Measurements from ENCODE around the gene PEPD. TPM values are rescaled to one million over a fixed set of nuclear protein-coding genes. Genes with fewer than 3 reads are reported as not detected.

Gene PEPD
- total and polyA plus RNA-seq, 10 of the 15 experiments (the other 5 are each of a cell fraction or from before 2014, with no cell fraction given), result 1.4 to 52.0 (median 20.2) TPM

DNA sequence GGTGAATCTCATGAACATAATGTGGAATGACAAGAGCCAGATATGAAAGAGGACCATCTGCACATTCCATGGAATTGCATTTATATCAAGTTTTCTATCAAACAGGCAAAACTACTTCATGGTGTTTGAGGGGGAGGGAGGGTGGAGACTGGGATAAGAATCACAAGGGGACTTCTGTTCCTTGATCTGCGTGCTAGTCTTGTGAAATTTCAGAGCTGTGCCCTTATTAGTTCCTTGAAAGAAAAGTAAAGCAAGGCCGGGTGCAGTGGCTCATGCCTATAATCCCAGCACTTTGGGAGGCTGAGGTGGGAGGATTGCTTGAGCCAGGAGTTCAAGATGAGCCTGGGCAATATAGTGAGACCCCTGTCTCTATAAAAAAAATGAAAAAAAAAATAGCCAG lies 178.3 kb downstream of the PEPD start:
- no TSS peak for BruUV-seq (replicated peaks)
- no peak for FAIRE-seq
- Histone ChIP-seq H3K9ac (ENCODE audit: control insufficient read depth, insufficient read depth, low read length) (no peak overlapping the region), H3K79me2 (ENCODE audit: control insufficient read depth, insufficient read depth, low read length) (no peaks in the 10 kb centered on the region), H3K9me3 (replicated peaks; ENCODE audit: control insufficient read depth, insufficient read depth, low read length) (no peaks in the 10 kb centered on the region), H3K4me3 (no peak overlapping the region), H3K27me3 (replicated peaks in 1 of 2; ENCODE audit: control insufficient read depth in 2 of 2, insufficient read depth in 2 of 2, low read length in 1 of 2) (no peaks in the 10 kb centered on the region), H3K36me3 (ENCODE audit: control insufficient read depth in 2 of 2, insufficient read depth in 2 of 2, low read length in 1 of 2) (no peaks in the 10 kb centered on the region), H3K4me2 (ENCODE audit: control insufficient read depth, insufficient read depth) (no peak overlapping the region), H2AFZ (ENCODE audit: control insufficient read depth, low read depth, low read length) (no peak overlapping the region), H4K20me1 (ENCODE audit: control insufficient read depth, insufficient read depth) (no peaks in the 10 kb centered on the region), H3K27ac (ENCODE audit: control insufficient read depth, insufficient read depth) (no peak overlapping the region), H3K4me1 (ENCODE audit: control insufficient read depth, insufficient read depth, low read length) (no peaks in the 10 kb centered on the region)
- ATAC-seq, result no peak
- CTCF ChIA-PET, result no interaction called here
- RAD21 ChIA-PET (ENCODE audit: unreplicated experiment), result no interaction called here
- POLR2A ChIA-PET, result no interaction called here
- intact Hi-C loops (cut with micrococcal nuclease; ENCODE audit: unreplicated experiment), result no loop called here
- SMC1A ChIA-PET (ENCODE audit: uncharacterized antibody, unreplicated experiment), result no interaction called here
- no peak for DNase-seq (ENCODE audit: low read depth, low spot score)
- in situ Hi-C loops (cut with MboI), result no loop called here
- WGBS (ENCODE audit: insufficient coverage, insufficient replicate concordance, low lambda C conversion rate, missing lambda C conversion rate), result 33% methylated on average over 2 of the region's 2 CpGs
- TF ChIP-seq, protein P1, sequence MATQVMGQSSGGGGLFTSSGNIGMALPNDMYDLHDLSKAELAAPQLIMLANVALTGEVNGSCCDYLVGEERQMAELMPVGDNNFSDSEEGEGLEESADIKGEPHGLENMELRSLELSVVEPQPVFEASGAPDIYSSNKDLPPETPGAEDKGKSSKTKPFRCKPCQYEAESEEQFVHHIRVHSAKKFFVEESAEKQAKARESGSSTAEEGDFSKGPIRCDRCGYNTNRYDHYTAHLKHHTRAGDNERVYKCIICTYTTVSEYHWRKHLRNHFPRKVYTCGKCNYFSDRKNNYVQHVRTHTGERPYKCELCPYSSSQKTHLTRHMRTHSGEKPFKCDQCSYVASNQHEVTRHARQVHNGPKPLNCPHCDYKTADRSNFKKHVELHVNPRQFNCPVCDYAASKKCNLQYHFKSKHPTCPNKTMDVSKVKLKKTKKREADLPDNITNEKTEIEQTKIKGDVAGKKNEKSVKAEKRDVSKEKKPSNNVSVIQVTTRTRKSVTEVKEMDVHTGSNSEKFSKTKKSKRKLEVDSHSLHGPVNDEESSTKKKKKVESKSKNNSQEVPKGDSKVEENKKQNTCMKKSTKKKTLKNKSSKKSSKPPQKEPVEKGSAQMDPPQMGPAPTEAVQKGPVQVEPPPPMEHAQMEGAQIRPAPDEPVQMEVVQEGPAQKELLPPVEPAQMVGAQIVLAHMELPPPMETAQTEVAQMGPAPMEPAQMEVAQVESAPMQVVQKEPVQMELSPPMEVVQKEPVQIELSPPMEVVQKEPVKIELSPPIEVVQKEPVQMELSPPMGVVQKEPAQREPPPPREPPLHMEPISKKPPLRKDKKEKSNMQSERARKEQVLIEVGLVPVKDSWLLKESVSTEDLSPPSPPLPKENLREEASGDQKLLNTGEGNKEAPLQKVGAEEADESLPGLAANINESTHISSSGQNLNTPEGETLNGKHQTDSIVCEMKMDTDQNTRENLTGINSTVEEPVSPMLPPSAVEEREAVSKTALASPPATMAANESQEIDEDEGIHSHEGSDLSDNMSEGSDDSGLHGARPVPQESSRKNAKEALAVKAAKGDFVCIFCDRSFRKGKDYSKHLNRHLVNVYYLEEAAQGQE (IDR thresholded peaks at IDR 0.05; ENCODE audit: low read depth, low read length), result no peak
- TF ChIP-seq NFYB (IDR thresholded peaks at IDR 0.05; ENCODE audit: insufficient read depth, low read depth, low read length) (no peak), SMAD1 (IDR thresholded peaks at IDR 0.05; ENCODE audit: low read depth, partially characterized antibody) (no peak), SIX5 (IDR thresholded peaks at IDR 0.05; ENCODE audit: low read depth, low read length, severe bottlenecking) (no peak), KAT2A (conservative IDR thresholded peaks at IDR 0.05; ENCODE audit: control insufficient read depth, low read depth, low read length) (no peak), SREBF1 (IDR thresholded peaks at IDR 0.05; ENCODE audit: low read length) (no peak), ZNF217 (IDR thresholded peaks at IDR 0.05) (no peak), SIN3A (IDR thresholded peaks at IDR 0.05; ENCODE audit: low read depth, low read length) (no peak), MTA3 (IDR thresholded peaks at IDR 0.05; ENCODE audit: borderline replicate concordance, low read length) (no peak)
- TF ChIP-seq, protein P2, sequence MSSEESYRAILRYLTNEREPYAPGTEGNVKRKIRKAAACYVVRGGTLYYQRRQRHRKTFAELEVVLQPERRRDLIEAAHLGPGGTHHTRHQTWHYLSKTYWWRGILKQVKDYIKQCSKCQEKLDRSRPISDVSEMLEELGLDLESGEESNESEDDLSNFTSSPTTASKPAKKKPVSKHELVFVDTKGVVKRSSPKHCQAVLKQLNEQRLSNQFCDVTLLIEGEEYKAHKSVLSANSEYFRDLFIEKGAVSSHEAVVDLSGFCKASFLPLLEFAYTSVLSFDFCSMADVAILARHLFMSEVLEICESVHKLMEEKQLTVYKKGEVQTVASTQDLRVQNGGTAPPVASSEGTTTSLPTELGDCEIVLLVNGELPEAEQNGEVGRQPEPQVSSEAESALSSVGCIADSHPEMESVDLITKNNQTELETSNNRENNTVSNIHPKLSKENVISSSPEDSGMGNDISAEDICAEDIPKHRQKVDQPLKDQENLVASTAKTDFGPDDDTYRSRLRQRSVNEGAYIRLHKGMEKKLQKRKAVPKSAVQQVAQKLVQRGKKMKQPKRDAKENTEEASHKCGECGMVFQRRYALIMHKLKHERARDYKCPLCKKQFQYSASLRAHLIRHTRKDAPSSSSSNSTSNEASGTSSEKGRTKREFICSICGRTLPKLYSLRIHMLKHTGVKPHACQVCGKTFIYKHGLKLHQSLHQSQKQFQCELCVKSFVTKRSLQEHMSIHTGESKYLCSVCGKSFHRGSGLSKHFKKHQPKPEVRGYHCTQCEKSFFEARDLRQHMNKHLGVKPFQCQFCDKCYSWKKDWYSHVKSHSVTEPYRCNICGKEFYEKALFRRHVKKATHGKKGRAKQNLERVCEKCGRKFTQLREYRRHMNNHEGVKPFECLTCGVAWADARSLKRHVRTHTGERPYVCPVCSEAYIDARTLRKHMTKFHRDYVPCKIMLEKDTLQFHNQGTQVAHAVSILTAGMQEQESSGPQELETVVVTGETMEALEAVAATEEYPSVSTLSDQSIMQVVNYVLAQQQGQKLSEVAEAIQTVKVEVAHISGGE (CRISPR knock-in tag; IDR thresholded peaks at IDR 0.05), result no peak
- TF ChIP-seq, protein P3, sequence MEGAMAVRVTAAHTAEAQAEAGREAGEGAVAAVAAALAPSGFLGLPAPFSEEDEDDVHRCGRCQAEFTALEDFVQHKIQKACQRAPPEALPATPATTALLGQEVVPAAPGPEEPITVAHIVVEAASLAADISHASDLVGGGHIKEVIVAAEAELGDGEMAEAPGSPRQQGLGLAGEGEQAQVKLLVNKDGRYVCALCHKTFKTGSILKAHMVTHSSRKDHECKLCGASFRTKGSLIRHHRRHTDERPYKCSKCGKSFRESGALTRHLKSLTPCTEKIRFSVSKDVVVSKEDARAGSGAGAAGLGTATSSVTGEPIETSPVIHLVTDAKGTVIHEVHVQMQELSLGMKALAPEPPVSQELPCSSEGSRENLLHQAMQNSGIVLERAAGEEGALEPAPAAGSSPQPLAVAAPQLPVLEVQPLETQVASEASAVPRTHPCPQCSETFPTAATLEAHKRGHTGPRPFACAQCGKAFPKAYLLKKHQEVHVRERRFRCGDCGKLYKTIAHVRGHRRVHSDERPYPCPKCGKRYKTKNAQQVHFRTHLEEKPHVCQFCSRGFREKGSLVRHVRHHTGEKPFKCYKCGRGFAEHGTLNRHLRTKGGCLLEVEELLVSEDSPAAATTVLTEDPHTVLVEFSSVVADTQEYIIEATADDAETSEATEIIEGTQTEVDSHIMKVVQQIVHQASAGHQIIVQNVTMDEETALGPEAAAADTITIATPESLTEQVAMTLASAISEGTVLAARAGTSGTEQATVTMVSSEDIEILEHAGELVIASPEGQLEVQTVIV (IDR thresholded peaks at IDR 0.05; ENCODE audit: borderline replicate concordance, partially characterized antibody), result no peak
- TF ChIP-seq, protein P4, sequence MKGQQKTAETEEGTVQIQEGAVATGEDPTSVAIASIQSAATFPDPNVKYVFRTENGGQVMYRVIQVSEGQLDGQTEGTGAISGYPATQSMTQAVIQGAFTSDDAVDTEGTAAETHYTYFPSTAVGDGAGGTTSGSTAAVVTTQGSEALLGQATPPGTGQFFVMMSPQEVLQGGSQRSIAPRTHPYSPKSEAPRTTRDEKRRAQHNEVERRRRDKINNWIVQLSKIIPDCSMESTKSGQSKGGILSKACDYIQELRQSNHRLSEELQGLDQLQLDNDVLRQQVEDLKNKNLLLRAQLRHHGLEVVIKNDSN (IDR thresholded peaks at IDR 0.05; ENCODE audit: borderline replicate concordance, extremely low read length, insufficient read depth, low read depth, low read length), result no peak
- TF ChIP-seq, protein P5, sequence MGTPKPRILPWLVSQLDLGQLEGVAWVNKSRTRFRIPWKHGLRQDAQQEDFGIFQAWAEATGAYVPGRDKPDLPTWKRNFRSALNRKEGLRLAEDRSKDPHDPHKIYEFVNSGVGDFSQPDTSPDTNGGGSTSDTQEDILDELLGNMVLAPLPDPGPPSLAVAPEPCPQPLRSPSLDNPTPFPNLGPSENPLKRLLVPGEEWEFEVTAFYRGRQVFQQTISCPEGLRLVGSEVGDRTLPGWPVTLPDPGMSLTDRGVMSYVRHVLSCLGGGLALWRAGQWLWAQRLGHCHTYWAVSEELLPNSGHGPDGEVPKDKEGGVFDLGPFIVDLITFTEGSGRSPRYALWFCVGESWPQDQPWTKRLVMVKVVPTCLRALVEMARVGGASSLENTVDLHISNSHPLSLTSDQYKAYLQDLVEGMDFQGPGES (IDR thresholded peaks at IDR 0.05), result no peak
